Measurements from ENCODE around the gene FXYD6.
"Not testable (repeated sequence)": the region's sequence is repeated elsewhere in the genome, so short reads cannot be mapped to it uniquely, and the experiment has no call there.

FXYD6 gene

GRCh38 chr11:117869604-117870003, 6.9 kb downstream of the FXYD6 start:
- no peak for DNase-seq (ENCODE audit: low read depth in 2 of 2)

DNA sequence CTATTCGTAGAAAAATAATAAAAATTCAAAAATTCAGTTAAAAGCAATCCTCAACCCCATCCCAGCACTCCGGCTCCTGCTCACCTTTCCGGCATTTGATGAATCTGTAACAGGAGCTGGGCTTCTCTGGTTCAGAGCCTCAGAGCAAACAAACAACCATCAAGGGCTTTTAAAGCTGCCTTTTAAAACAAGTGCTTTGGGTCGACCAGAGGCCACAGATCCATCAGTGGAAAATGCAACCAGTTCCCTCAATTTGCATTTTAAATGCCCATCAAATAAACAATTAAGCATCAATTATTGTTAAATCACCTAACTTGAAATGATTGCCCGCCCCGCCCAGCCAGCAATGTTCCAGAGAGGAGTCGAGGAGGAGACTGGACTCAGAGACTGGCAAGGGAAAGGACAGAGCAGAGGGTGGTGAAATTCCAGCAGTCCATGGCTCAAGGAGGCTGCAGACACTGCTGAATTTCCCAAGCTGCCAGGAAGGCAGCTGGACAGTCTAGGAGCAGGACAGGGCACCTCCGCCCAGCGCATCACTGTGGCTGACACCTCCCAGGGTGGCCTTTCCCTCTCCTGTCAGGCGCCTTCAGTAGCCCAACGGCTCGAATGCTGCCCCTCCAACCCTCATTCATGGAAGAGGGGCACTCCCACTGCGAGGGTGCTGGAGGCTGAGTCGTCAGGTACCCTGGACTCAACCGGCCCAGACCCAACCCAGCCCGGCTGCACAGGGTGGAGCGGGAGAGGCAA, 7.5 kb downstream of the FXYD6 start:
- DNase-seq (ENCODE audit: low read depth in 2 of 2): no peak

DNA sequence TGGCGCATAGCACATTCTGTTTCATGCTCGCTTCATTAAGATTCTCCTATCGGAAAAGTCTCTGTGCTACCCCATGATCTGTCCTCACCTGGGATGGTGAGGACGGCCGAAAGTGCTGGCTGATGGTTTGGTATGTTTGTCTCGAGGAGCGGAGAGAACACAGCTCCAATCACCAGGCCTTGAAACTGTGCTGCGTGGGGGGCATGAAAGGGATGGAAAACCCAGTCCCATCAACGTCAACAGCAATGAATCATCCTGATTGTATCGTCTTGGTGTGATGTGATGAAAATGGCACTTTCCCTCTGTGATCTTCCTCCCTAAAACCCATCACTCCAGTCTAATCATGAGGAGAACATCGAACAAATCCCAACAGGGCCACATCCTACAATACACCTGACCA, 8.4 kb downstream of the FXYD6 start:
- DNase-seq (ENCODE audit: low read depth in 2 of 2): no peak

- no peak for DNase-seq (ENCODE audit: low read depth in 2 of 2)
These were observed 9.9 kb downstream of the FXYD6 start for GRCh38 chr11:117866526-117866925.

DNA sequence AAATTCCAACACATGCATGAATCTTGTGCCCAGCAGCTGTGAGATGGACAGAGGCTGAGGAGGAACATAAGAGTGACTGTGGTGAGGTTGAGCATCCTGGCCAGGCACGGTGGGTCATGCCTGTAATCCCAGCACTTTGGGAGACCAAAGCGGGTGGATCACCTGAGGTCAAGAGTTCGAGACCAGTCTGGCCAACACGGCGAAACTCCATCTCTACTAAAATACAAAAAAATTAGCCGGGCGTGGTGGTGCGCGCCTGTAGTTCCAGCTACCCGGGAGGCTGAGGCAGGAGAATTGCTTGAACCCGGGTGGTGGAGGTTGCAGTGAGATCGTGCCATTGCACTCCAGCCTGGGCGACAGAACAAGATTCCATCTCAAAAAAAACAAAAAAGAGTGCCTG, 10.9 kb downstream of the FXYD6 start:
- not testable (repeated sequence) for DNase-seq (ENCODE audit: low read depth in 2 of 2)

DNA sequence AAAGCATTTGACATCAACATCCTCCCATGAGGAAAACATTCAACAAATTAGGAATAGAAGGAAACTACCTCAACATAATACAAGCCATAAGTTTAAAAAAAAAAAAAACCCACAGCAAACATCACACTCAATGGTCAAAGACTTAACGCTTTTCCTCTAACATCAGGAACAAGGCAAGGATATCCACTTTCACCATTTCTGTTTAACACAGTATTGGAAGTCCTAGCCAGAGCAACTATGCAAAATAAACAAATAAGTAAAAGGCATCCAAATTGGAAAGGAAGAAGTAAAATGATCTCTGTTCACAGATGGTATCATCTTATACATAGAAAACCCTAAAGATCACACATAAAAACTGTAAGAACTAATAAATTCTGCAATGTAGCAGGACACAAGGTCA, 13.1 kb downstream of the FXYD6 start:
- DNase-seq (ENCODE audit: low read depth in 2 of 2): no peak

DNA sequence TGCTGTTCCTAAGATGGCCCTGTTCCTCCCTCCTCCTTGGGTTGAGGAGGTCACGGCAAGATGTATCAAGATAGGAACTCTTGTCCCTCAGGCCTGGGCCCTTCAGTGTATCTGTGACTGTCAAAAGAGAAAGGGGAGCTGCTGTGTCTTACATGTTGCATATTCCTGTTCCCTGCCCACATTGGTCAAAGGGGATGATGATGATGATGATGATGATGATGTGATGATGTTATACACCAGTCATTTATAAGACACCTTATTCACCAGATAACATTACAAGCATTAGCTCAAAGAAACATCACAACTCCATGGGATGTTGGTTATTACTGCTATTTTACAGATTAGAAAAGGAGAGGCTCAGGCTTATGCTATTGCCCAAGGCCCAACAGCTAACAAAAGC, 13.7 kb downstream of the FXYD6 start:
- DNase-seq (ENCODE audit: low read depth in 2 of 2): no peak

DNA sequence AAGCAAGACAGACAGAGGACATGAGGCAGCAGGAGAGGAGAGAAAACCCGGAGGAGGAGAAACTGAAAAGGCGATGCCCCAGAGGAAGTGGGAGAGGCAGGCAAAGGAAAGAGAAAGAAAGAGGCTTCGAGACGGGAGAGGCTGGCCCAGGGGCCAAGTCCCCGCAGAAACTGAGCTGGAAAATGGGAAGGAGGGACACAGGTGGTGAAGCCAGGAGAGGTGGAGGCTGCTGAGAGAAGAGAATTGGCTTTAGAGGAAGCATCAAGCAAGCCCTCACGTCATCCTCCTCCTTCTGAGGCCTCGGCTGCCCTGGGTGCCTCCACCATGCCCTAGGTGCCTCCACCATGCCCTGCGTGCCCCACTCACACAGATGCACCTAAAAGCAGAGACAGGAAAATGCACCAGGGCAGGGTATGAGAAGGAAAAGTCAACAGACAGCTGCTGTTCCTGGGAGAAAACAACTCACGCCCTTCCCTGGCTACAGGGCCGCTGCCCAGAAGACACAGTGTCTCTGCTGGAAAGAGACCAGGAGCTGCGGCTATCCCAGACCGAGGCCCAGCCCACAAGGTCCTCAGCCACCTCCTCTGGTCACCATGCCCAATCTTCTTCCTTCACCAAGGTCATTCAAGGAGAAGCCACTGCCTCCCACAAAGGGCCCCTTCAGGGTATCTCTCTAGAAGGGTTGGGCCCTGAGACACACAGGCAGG, 14.3 kb downstream of the FXYD6 start:
- DNase-seq (ENCODE audit: low read depth in 2 of 2): no peak

GRCh38 chr11:117861151-117862018, 15.1 kb downstream of the FXYD6 start:
- DNase-seq (ENCODE audit: low read depth in 2 of 2): no peak

DNA sequence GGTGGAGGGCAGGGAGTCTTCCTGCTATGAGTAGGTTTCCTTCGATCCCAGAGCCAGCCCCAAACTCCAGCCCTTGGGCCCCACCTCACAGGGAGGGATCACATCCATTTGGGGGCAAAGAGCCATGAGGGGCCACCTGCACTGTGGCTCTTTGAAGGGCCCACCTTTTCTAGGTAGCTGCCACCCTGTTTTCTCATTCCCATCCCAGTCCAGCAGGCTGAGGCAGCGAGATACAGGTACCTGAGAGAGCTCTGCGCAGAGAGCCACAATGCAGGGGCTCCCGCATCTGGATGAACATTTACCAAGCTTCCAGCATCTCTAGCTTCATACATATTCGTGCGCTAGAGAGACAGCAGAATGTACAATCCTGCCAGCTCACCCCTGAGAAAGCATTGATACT, 16.3 kb downstream of the FXYD6 start:
- DNase-seq (ENCODE audit: low read depth in 2 of 2): no peak

GRCh38 chr11:117859488-117860112, 16.9 kb downstream of the FXYD6 start:
- no peak for DNase-seq (ENCODE audit: low read depth in 2 of 2)

GRCh38 chr11:117859061-117859460, 17.4 kb downstream of the FXYD6 start:
- no peak for DNase-seq (ENCODE audit: low read depth in 2 of 2)

GRCh38 chr11:117857734-117858414, 18.6 kb downstream of the FXYD6 start:
- DNase-seq (ENCODE audit: low read depth in 2 of 2): no peak

DNA sequence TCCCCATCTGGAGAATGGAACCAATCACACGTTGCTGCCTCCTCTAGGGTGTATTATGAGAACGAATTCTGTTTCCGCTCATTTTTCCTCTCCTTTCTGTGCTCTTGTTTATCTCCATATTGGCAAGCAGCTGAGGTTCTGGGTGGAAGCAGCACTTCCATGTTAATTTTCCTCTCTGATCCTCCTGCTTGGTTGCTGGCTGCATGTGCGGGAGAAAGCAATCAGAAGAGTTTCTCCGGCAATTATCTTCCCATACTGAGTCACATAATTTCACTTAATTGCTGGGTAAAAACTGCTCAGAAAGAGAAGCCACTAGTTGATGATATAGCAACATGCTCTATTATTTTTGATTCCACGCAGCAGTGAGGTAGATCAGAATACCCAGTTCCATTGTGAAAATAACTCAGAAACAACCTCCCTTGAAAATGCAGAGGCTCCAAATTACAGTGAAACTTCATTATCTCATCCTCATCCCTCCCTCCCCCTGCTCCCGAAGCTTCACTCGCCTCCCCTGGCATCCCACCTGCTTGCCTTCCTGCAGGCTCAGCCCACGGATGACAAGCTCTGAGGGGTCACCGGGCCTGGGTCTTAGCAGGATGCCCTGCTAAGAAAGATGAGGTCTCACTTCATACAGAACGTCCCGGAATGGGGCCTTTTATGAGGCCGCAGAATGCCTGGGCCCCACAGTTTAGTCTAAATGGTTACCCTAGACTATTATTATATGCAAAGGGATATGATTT, 20.4 kb downstream of the FXYD6 start:
- no peak for DNase-seq (ENCODE audit: low read depth in 2 of 2)

DNA sequence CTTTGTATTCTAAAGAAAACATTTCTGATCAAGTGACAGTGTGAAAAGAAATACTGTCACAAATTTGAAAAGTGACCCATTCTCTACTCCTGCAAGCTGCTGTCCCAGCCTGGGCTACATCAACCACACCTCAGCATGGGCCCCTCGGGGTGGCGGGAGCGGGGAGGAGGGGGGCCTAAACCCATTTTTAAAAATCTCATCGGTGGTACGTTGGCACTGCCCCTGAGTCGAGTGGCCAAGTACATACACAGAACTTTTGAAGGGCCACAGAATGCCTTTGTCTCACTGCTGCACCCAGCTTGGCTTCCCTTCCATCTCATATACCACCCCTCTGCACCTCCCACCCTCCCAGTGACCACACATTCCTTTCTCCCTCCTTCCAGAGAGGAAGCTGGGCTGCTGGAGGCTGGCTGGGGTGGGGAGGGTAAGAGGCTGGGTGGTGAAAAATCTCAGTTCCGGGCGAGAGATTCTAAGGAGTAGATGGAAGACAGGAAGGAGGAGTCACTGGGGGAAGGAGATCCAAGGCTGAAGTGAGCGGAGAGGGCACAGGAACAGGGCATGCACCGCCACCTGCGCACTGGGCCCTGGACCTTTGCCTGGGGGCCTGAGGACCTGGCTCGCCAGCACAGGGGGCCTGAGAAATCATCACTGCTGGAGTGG, 21.1 kb downstream of the FXYD6 start:
- no peak for DNase-seq (ENCODE audit: low read depth in 2 of 2)

DNA sequence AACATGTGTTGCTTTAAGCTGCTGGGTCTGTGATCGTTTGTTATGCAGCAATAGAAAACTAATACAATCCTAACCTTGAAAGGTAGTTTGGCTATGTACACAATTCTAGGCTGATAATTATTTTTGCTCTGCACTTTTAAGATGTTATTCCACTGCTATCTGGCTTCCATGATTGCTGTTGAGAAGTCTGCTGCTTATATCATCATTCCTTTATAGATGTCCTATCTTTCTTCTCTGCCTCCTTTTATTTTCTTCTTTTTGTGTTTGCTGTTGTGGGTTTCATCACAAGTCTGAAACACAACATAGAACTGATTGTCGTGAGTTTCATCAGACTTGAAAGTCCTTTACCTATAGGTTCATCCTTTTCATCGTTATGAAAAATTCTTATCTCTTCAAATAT, 24.1 kb downstream of the FXYD6 start:
- no peak for DNase-seq (ENCODE audit: low read depth in 2 of 2)

DNA sequence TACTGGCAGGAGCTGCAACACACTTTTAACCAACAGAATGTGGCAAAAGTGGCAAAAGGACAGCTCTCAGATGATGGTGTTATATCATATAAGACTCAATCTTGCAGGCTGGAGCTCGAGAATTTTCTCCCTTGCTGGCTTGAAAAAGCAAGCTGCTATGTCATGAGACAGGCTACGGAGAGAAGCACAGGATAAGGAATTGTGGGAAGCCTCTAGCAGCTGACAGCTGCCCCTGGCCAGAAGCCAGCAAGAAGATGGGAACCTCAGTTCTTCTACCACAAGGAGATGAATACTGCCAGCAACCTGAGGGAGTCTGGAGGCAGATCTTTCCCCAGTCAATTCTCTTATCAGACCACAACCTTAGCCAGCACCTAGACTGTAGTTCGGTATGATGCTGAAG, 24.6 kb downstream of the FXYD6 start:
- no peak for DNase-seq (ENCODE audit: low read depth in 2 of 2)

- DNase-seq (ENCODE audit: low read depth in 2 of 2): no peak
These were observed 25.4 kb downstream of the FXYD6 start for GRCh38 chr11:117851106-117851505.

DNA sequence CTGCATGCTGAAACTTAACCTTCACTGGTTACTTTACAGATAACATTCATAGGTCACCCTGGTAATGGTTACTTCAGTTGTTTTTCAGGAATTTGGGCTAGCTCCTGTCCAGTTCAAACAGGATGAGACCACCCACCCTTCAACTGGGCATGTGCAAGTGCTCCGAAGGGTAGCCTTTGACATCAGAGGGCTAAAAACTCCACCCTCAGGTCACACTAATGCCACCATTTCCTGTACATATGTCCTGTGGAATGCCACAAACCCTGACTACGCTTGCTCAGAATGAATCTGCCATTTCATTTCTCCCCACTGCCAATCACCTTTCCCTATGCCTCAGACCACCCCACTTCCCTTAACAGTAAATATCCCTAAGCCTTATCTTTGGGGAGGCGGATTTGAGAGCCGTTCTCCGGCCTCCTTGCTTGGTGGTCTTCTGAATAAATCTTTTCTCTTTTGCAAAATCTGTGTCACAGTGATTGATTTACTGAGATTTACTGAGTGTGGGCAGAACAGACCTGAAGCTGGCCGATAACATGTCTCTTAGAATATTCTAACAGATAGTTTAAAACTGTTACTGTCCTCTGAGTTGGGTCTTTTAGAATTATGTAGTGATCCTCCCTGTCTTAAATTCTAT, 26.6 kb downstream of the FXYD6 start:
- DNase-seq (ENCODE audit: low read depth in 2 of 2): no peak
